GM12878 (cell line): ENCODE data around the gene RRAS. TPM values are rescaled to one million over a fixed set of nuclear protein-coding genes. Genes with fewer than 3 reads are reported as not detected.

Experiments
- ATAC-seq: fragments of 200-7000 bp; cut with Tn5 transposase; 3 replicates; pipeline ENCODE4 v1.9.1; 2020; ENCODE audit warnings: mild to moderate bottlenecking, moderate library complexity
- BruUV-seq: library from RNA; stranded (reverse); fragments of 400-500 nt; replicated peaks from 2 replicates; lab custom pipeline; 2021; lab: Mats Ljungman, UMichigan
- CTCF ChIA-PET: fragments of 300-600 bp; sonication (Branson Sonifier 250); formaldehyde crosslinking; extraction: SDS; loops from one replicate; lab custom pipeline; 2021; ENCODE audit warnings: inconsistent platforms; lab: Yijun Ruan, JAX
- POLR2A ChIA-PET: fragments of 350-600 bp; formaldehyde crosslinking; extraction: SDS; loops from one replicate; lab custom pipeline; 2021; ENCODE audit warnings: inconsistent platforms; lab: Charles Lee
- RAD21 ChIA-PET: fragments of 300-600 bp; sonication (Branson Sonifier 250); formaldehyde crosslinking; loops from one replicate; lab custom pipeline; 2023; ENCODE audit warnings: antibody characterized with exemption; ENCODE audit not compliant: unreplicated experiment; lab: Charles Lee
- SMC1A ChIA-PET: fragments of 300-600 bp; sonication (Branson Sonifier 250); formaldehyde crosslinking; loops from one replicate; lab custom pipeline; 2023; ENCODE audit not compliant: unreplicated experiment, uncharacterized antibody; lab: Charles Lee
- DNase-seq: peaks from one replicate; pipeline ENCODE4 v3.0.0-alpha.2; 2011; ENCODE audit warnings: low read depth, low spot score
- FAIRE-seq: peaks from 3 replicates; lab custom pipeline; 2011; peaks lifted over from hg19 to GRCh38; lab: Jason Lieb, UNC
- H2AFZ ChIP-seq: 2 replicates; pipeline ENCODE4 v1.6.0; 2011; ENCODE audit warnings: low read depth, low read length, control low read depth; ENCODE audit not compliant: control insufficient read depth
- H3K27ac ChIP-seq: 2 replicates; pipeline ENCODE4 v1.5.1; 2011; ENCODE audit warnings: control low read depth; ENCODE audit not compliant: control insufficient read depth, insufficient read depth
- H3K27me3 ChIP-seq, 2 experiments: replicated peaks in 1 of 2; 2 replicates each; pipeline versions ENCODE4 v1.6.0 to v1.6.1; 2011; ENCODE audit warnings: low read length in 1 of 2; ENCODE audit not compliant: control insufficient read depth in 2 of 2, insufficient read depth in 2 of 2
- H3K36me3 ChIP-seq, 2 experiments: 2 replicates each; pipeline ENCODE4 v1.5.1; 2011; ENCODE audit warnings: low read length in 1 of 2; ENCODE audit not compliant: control insufficient read depth in 2 of 2, insufficient read depth in 2 of 2
- H3K4me1 ChIP-seq: 2 replicates; pipeline ENCODE4 v1.6.1; 2011; ENCODE audit warnings: mild to moderate bottlenecking, low read length, moderate library complexity, mixed read lengths; ENCODE audit not compliant: control insufficient read depth, insufficient read depth
- H3K4me2 ChIP-seq: 2 replicates; pipeline ENCODE4 v1.6.0; 2011; ENCODE audit warnings: control low read depth; ENCODE audit not compliant: control insufficient read depth, insufficient read depth
- H3K4me3 ChIP-seq: fragments of 200-600 bp; sonication (generic); 2 replicates; pipeline ENCODE4 v1.5.1; 2016
- H3K79me2 ChIP-seq: 2 replicates; pipeline ENCODE4 v1.6.0; 2011; ENCODE audit warnings: low read length; ENCODE audit not compliant: control insufficient read depth, insufficient read depth
- H3K9ac ChIP-seq: 2 replicates; pipeline ENCODE4 v1.8.0; 2011; ENCODE audit warnings: low read length, control low read depth, mixed read lengths; ENCODE audit not compliant: control insufficient read depth, insufficient read depth
- H3K9me3 ChIP-seq: replicated peaks from 3 replicates; pipeline ENCODE4 v1.5.1; 2011; ENCODE audit warnings: mild to moderate bottlenecking, low read length; ENCODE audit not compliant: control insufficient read depth, insufficient read depth
- H4K20me1 ChIP-seq: 2 replicates; pipeline ENCODE4 v1.6.0; 2011; ENCODE audit not compliant: control insufficient read depth, insufficient read depth
- ASH2L ChIP-seq: fragments of 300-600, 200-600 bp; sonication (generic); IDR thresholded peaks from 2 replicates; pipeline ENCODE4 v1.6.1; 2017; ENCODE audit warnings: low read depth, mild to moderate bottlenecking, borderline replicate concordance
- ATF7 ChIP-seq: fragments of 450-650 bp; IDR thresholded peaks from 2 replicates; pipeline ENCODE4 v1.6.1; 2016; ENCODE audit warnings: low read depth, mild to moderate bottlenecking
- CEBPB ChIP-seq, 2 experiments: fragments of 150-350 bp in 1 of 2; IDR thresholded peaks; 2 replicates each; pipeline ENCODE4 v1.6.1; 2012 to 2014; ENCODE audit warnings: low read depth in 2 of 2, low read length in 2 of 2, borderline replicate concordance in 1 of 2, inconsistent platforms in 1 of 2
- FOS ChIP-seq: IDR thresholded peaks from 3 replicates; pipeline ENCODE4 v1.6.1; 2011; ENCODE audit warnings: borderline replicate concordance; ENCODE audit not compliant: insufficient read length; ENCODE audit errors: extremely low read depth
- GATAD2B ChIP-seq: fragments of 450-650 bp; conservative IDR thresholded peaks from 2 replicates; pipeline ENCODE4 v1.6.1; 2017; ENCODE audit warnings: low read depth, mild to moderate bottlenecking, moderate library complexity
- HCFC1 ChIP-seq: fragments of 150-350 bp; IDR thresholded peaks from 2 replicates; pipeline ENCODE4 v1.6.1; 2014; ENCODE audit warnings: low read length
- HDGF ChIP-seq: fragments of 450-650 bp; IDR thresholded peaks from 2 replicates; pipeline ENCODE4 v1.6.1; 2016; ENCODE audit warnings: antibody characterized with exemption
- KDM1A ChIP-seq: fragments of 200-600 bp; sonication (generic); IDR thresholded peaks from 2 replicates; pipeline ENCODE4 v1.6.1; 2016; ENCODE audit warnings: borderline replicate concordance
- MTA2 ChIP-seq: fragments of 450-650 bp; IDR thresholded peaks from 2 replicates; pipeline ENCODE4 v1.6.1; 2016; ENCODE audit warnings: low read depth, mild to moderate bottlenecking, moderate library complexity
- NBN ChIP-seq: fragments of 450-650 bp; IDR thresholded peaks from 2 replicates; pipeline ENCODE4 v1.6.1; 2016
- NFXL1 ChIP-seq: fragments of 450-650 bp; IDR thresholded peaks from 2 replicates; pipeline ENCODE4 v1.6.1; 2017; ENCODE audit warnings: antibody characterized with exemption, mild to moderate bottlenecking, borderline replicate concordance
- PAX8 ChIP-seq: fragments of 450-650 bp; IDR thresholded peaks from 2 replicates; pipeline ENCODE4 v1.6.1; 2017; ENCODE audit warnings: mild to moderate bottlenecking, moderate library complexity
- WGBS: methylation state at CpG from one replicate; pipeline ENCODE4 v1.1.6; 2016; ENCODE audit warnings: low lambda C conversion rate; ENCODE audit not compliant: insufficient replicate concordance, insufficient coverage; ENCODE audit errors: missing lambda C conversion rate; 5-methylcytosine and 5-hydroxymethylcytosine counted together
- in situ Hi-C: fragments of 300-500 bp; cut with MboI; formaldehyde crosslinking; loops from 9 replicates; pipeline ENCODE4 v1.14.3; 2018; ENCODE audit warnings: mixed read lengths
- intact Hi-C: fragments of 100-400 bp; cut with micrococcal nuclease; formaldehyde crosslinking; loops from one replicate; pipeline ENCODE4 v1.14.2; 2022; ENCODE audit not compliant: unreplicated experiment
- polyA plus RNA-seq, 11 experiments: library from polyadenylated mRNA; depleted of rRNA in 4 of 11; unstranded in 6 of 11; stranded (reverse) in 5 of 11; fragments of >200 nt; fragmentation: Nextera tagmentation in 4 of 11; fragmentation: Illumina TruSeq in 1 of 11; extraction: Ambion mirVana in 4 of 11; extraction: Trizol in 1 of 11; gene quantifications; 1 replicate in 1 of 11; 2 replicates in 10 of 11; pipeline versions ENCODE4 v1.2.1 to v1.2.3, GENCODE V29; 2011 to 2016; ENCODE audit warnings: inconsistent platforms in 2 of 11, missing spikeins in 2 of 11, low read depth in 1 of 11
- total RNA-seq, 4 experiments: library from RNA; depleted of rRNA in 3 of 4; stranded (reverse); fragments of >200 nt in 3 of 4; fragmentation: Illumina TruSeq in 1 of 4; extraction: Trizol in 1 of 4; gene quantifications; 2 replicates each; pipeline versions ENCODE4 v1.2.1 to v1.2.3, GENCODE V29; 2013 to 2021
- TF ChIP-seq, protein P1 (sequence below): fragments of 150-350 bp; IDR thresholded peaks from 2 replicates; pipeline ENCODE4 v1.6.1; 2016; ENCODE audit warnings: low read depth, low read length
- TF ChIP-seq, protein P2 (sequence below): IDR thresholded peaks from 2 replicates; pipeline ENCODE4 v1.6.1; 2011; ENCODE audit warnings: borderline replicate concordance, low read depth, mild to moderate bottlenecking, moderate library complexity, mixed read lengths, low read length; ENCODE audit not compliant: insufficient read depth; ENCODE audit errors: extremely low read length

RRAS gene
- total and polyA plus RNA-seq, 10 of the 15 experiments (the other 5 are each of a cell fraction or from before 2014, with no cell fraction given), result 0.24 to 5.8 (median 1.8) TPM

DNA sequence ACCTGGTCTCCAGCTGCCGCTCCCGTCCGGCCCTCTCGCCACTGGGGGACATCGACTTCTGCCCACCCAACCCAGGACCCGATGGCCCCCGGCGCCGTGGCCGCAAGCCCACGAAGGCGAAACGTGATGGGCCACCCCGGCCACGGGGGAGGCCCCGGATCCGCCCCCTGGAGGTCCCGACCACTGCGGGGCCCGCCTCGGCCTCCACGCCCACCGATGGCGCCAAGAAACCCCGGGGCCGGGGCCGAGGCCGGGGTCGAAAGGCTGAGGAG is 42.3 kb downstream of the RRAS start:
- WGBS, result 97% methylated on average over 22 of the region's 29 CpGs
- TF ChIP-seq MTA2 (no peak), HDGF (no peak), NBN (no peak), ATF7 (no peak)

DNA sequence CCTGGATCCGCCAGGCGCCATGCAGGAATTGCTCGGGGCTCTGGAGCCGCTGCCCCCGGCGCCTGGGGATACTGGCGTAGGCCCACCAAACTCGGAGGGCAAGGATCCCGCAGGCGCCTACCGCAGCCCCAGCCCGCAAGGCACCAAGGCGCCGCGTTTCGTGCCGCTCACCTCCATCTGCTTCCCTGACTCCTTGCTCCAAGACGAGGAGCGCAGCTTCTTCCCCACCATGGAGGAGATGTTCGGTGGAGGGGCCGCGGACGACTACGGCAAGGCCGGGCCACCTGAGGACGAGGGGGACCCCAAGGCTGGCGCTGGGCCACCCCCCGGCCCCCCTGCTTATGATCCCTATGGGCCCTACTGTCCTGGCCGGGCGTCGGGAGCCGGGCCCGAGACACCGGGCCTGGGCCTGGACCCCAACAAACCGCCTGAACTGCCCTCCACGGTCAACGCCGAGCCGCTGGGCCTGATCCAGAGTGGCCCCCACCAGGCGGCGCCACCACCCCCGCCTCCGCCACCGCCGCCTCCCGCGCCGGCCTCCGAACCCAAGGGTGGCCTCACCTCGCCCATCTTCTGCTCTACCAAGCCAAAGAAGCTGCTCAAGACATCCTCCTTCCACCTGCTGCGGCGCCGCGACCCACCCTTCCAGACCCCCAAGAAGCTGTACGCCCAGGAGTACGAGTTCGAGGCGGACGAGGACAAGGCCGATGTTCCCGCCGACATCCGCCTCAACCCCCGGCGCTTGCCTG is 42.8 kb downstream of the RRAS start:
- Histone ChIP-seq H3K9ac (no peak overlapping the region), H3K27me3 (no peaks in the 10 kb centered on the region), H3K4me2 (no peak overlapping the region), H4K20me1 (peaks cover 3% of the 10 kb centered on the region; the same call in 1 of the 2 replicates), H3K4me3 (no peak overlapping the region), H3K36me3 (peaks cover 7 to 27% of the 10 kb centered on the region in 2 experiments; a peak in 3 of 4 replicates), H3K9me3 (no peaks in the 10 kb centered on the region), H3K27ac (no peak overlapping the region), H3K4me1 (peaks cover 4% of the 10 kb centered on the region; the same call in 1 of the 2 replicates), H2AFZ (no peak overlapping the region), H3K79me2 (peaks cover 19% of the 10 kb centered on the region)
- BruUV-seq, result no TSS peak
- no peak for FAIRE-seq
- CTCF ChIA-PET, result no interaction called here
- RAD21 ChIA-PET, result no interaction called here
- in situ Hi-C loops, result no loop called here
- SMC1A ChIA-PET, result no interaction called here
- POLR2A ChIA-PET, result interaction anchor here (0.8 kb wide), 1 partner anchor 37 kb away, joined by 3 read pairs; no protein-coding TSS in a partner anchor
- DNase-seq, result no peak
- no peak for ATAC-seq
- intact Hi-C loops, result no loop called here
- WGBS, result 97% methylated on average over 56 of the region's 65 CpGs
- TF ChIP-seq NFXL1 (no peak), NBN (no peak), KDM1A (no peak), ASH2L (no peak), PAX8 (no peak), FOS (no peak), HCFC1 (no peak), CEBPB (IDR thresholded peaks at IDR 0.05; ENCODE audit: borderline replicate concordance in 1 of 2, low read depth in 2 of 2, low read length in 2 of 2) (no peak), GATAD2B (no peak)
- TF ChIP-seq, protein P1, sequence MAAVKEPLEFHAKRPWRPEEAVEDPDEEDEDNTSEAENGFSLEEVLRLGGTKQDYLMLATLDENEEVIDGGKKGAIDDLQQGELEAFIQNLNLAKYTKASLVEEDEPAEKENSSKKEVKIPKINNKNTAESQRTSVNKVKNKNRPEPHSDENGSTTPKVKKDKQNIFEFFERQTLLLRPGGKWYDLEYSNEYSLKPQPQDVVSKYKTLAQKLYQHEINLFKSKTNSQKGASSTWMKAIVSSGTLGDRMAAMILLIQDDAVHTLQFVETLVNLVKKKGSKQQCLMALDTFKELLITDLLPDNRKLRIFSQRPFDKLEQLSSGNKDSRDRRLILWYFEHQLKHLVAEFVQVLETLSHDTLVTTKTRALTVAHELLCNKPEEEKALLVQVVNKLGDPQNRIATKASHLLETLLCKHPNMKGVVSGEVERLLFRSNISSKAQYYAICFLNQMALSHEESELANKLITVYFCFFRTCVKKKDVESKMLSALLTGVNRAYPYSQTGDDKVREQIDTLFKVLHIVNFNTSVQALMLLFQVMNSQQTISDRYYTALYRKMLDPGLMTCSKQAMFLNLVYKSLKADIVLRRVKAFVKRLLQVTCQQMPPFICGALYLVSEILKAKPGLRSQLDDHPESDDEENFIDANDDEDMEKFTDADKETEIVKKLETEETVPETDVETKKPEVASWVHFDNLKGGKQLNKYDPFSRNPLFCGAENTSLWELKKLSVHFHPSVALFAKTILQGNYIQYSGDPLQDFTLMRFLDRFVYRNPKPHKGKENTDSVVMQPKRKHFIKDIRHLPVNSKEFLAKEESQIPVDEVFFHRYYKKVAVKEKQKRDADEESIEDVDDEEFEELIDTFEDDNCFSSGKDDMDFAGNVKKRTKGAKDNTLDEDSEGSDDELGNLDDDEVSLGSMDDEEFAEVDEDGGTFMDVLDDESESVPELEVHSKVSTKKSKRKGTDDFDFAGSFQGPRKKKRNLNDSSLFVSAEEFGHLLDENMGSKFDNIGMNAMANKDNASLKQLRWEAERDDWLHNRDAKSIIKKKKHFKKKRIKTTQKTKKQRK, result no peak
- TF ChIP-seq, protein P2, sequence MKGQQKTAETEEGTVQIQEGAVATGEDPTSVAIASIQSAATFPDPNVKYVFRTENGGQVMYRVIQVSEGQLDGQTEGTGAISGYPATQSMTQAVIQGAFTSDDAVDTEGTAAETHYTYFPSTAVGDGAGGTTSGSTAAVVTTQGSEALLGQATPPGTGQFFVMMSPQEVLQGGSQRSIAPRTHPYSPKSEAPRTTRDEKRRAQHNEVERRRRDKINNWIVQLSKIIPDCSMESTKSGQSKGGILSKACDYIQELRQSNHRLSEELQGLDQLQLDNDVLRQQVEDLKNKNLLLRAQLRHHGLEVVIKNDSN, result no peak

More for the DNA sequence above, 42.3 kb downstream of the RRAS start:
- FAIRE-seq (no peak), DNase-seq (no peak), ATAC-seq (no peak)
- Histone ChIP-seq H3K4me3 (no peak overlapping the region), H3K4me1 (peaks cover 4% of the 10 kb centered on the region; the same call in 1 of the 2 replicates), H3K9me3 (no peaks in the 10 kb centered on the region), H3K79me2 (peaks cover 14% of the 10 kb centered on the region), H2AFZ (no peak overlapping the region), H3K9ac (no peak overlapping the region), H3K27me3 (no peaks in the 10 kb centered on the region), H3K4me2 (no peak overlapping the region), H3K36me3 (peaks cover 7 to 27% of the 10 kb centered on the region in 2 experiments; a peak in 3 of 4 replicates), H4K20me1 (peaks cover 3% of the 10 kb centered on the region; the same call in 1 of the 2 replicates), H3K27ac (no peak overlapping the region)
- SMC1A ChIA-PET, result no interaction called here
- RAD21 ChIA-PET, result no interaction called here
- BruUV-seq, result no TSS peak
- POLR2A ChIA-PET, result no interaction called here
- intact Hi-C loops (no loop called here), in situ Hi-C loops (no loop called here)
- CTCF ChIA-PET, result no interaction called here
